Fibroblast of villous mesenchyme (primary cell): ENCODE data around the gene B4GALT1. TPM values are rescaled to one million over a fixed set of nuclear protein-coding genes. Genes with fewer than 3 reads are reported as not detected.

Experiments used
- DNase-seq: peaks from one replicate; pipeline ENCODE4 v3.0.0-alpha.2; 2010; ENCODE audit warnings: low read depth
- H3K4me3 ChIP-seq: 2 replicates; pipeline ENCODE4 v1.5.1; 2011; ENCODE audit warnings: low read depth, mild to moderate bottlenecking, low read length
- CTCF ChIP-seq: IDR thresholded peaks from 2 replicates; pipeline ENCODE4 v1.5.1; 2012; ENCODE audit warnings: low read depth, mild to moderate bottlenecking, low read length; ENCODE audit not compliant: insufficient read depth
- total RNA-seq: library from RNA; depleted of rRNA; stranded (reverse); fragments of >200 nt; gene quantifications from 2 replicates; pipeline ENCODE4 v1.2.3, GENCODE V29; 2012

B4GALT1 gene
- total RNA-seq, 1 donor: 28.5 TPM

GRCh38 chr9:33182519-33182918 is 15.4 kb upstream of the B4GALT1 start:
- TF ChIP-seq CTCF: no peak
- H3K4me3 ChIP-seq: no peak overlapping the region
- DNase-seq: no peak

GRCh38 chr9:33180526-33181184 is 13.5 kb upstream of the B4GALT1 start:
- no peak for TF ChIP-seq CTCF
- no peak overlapping the region for H3K4me3 ChIP-seq
- no peak for DNase-seq

- peak; percentile 15 for DNase-seq
Observed at GRCh38 chr9:33178972-33179697, 12.0 kb upstream of the B4GALT1 start.

GRCh38 chr9:33177639-33178038 is 10.5 kb upstream of the B4GALT1 start:
- TF ChIP-seq CTCF: no peak
- no peak overlapping the region for H3K4me3 ChIP-seq
- no peak for DNase-seq

More at GRCh38 chr9:33178972-33179697, 12.0 kb upstream of the B4GALT1 start:
- peak; percentile 11 for TF ChIP-seq CTCF
- no peak overlapping the region for H3K4me3 ChIP-seq

- TF ChIP-seq CTCF: no peak
- no peak overlapping the region for H3K4me3 ChIP-seq
- DNase-seq: no peak
Observed at GRCh38 chr9:33177086-33177485, 9.9 kb upstream of the B4GALT1 start.

GRCh38 chr9:33175649-33176325 is 8.7 kb upstream of the B4GALT1 start:
- no peak for DNase-seq
- TF ChIP-seq CTCF: no peak
- H3K4me3 ChIP-seq: no peak overlapping the region
